Activated naive CD8-positive, alpha-beta T cell treated with anti-CD3 and anti-CD28 coated beads, Interleukin-2, amount 50 U/mL, for 16 hours (primary cell): ENCODE measurements around the gene CGN.
"Not testable (repeated sequence)": the region's sequence is repeated elsewhere in the genome, so short reads cannot be mapped to it uniquely, and the experiment has no call there.

Source experiments
- DNase-seq: peaks from one replicate; pipeline ENCODE4 v3.0.0-alpha.2; 2020; ENCODE audit warnings: low read depth, low spot score

CGN gene

GRCh38 chr1:151520359-151520758, 9.2 kb downstream of the CGN start:
- DNase-seq: no peak

GRCh38 chr1:151522427-151522826, 11.2 kb downstream of the CGN start:
- not testable (repeated sequence) for DNase-seq

- DNase-seq: no peak
Observed at GRCh38 chr1:151523326-151523725, 12.1 kb downstream of the CGN start.

GRCh38 chr1:151524736-151525135, 13.5 kb downstream of the CGN start:
- DNase-seq: no peak

- DNase-seq: no peak
Observed at GRCh38 chr1:151526735-151527525, 15.7 kb downstream of the CGN start.

GRCh38 chr1:151529211-151529702, 18.1 kb downstream of the CGN start:
- no peak for DNase-seq

GRCh38 chr1:151529781-151530180, 18.6 kb downstream of the CGN start:
- no peak for DNase-seq

- DNase-seq: no peak
Observed at GRCh38 chr1:151530461-151530860, 19.3 kb downstream of the CGN start.

- no peak for DNase-seq
Observed at GRCh38 chr1:151533870-151534269, 22.7 kb downstream of the CGN start.

- DNase-seq: peak; percentile 49
Observed at GRCh38 chr1:151534662-151535278, 23.6 kb downstream of the CGN start.

GRCh38 chr1:151535326-151536271, 24.4 kb downstream of the CGN start:
- no peak for DNase-seq

GRCh38 chr1:151536499-151536898, 25.3 kb downstream of the CGN start:
- DNase-seq: no peak

- DNase-seq: no peak
Observed at GRCh38 chr1:151537112-151537511, 25.9 kb downstream of the CGN start.

- DNase-seq: no peak
Observed at GRCh38 chr1:151539321-151540020, 28.3 kb downstream of the CGN start.

GRCh38 chr1:151540021-151540981, 29.1 kb downstream of the CGN start, which contains the start of gene TUFT1:
Gene TUFT1 (plus strand): TSS chr1:151540309. CDS start chr1:151540367, 58 bp downstream.
- peak; percentile 87 for DNase-seq

- DNase-seq: no peak
Observed at GRCh38 chr1:151540982-151541377, 29.8 kb downstream of the CGN start.

- DNase-seq: no peak
Observed at GRCh38 chr1:151541752-151542151, 30.6 kb downstream of the CGN start.

GRCh38 chr1:151542710-151543129, 31.5 kb downstream of the CGN start:
- no peak for DNase-seq

- DNase-seq: no peak
Observed at GRCh38 chr1:151545542-151545941, 34.4 kb downstream of the CGN start.
